HUES48 (cell line): ENCODE results near the gene B4GALNT4.
"Not testable (repeated sequence)": the region's sequence is repeated elsewhere in the genome, so short reads cannot be mapped to it uniquely, and the experiment has no call there.

Experiments
- H3K27ac ChIP-seq: one replicate; pipeline ENCODE4 v1.7.0; 2013; ENCODE audit warnings: low read depth, low read length, inconsistent platforms
- H3K27me3 ChIP-seq: 2 replicates; pipeline ENCODE4 v1.6.1; 2013; ENCODE audit warnings: mild to moderate bottlenecking, low read length; ENCODE audit not compliant: control insufficient read depth, insufficient read depth
- H3K36me3 ChIP-seq: 2 replicates; pipeline ENCODE4 v1.6.1; 2013; ENCODE audit warnings: low read length; ENCODE audit not compliant: control insufficient read depth, insufficient read depth
- H3K4me1 ChIP-seq: 2 replicates; pipeline ENCODE4 v1.6.1; 2013; ENCODE audit warnings: mild to moderate bottlenecking, low read length; ENCODE audit not compliant: control insufficient read depth, insufficient read depth
- H3K4me3 ChIP-seq: 2 replicates; pipeline ENCODE4 v1.5.1; 2013; ENCODE audit warnings: mild to moderate bottlenecking, low read depth, low read length
- H3K9ac ChIP-seq: 2 replicates; pipeline ENCODE4 v1.6.1; 2013; ENCODE audit warnings: mild to moderate bottlenecking, low read depth, low read length, moderate library complexity
- H3K9me3 ChIP-seq: 2 replicates; pipeline ENCODE4 v1.6.1; 2013; ENCODE audit warnings: low read length; ENCODE audit not compliant: control insufficient read depth, insufficient read depth

Gene B4GALNT4

DNA sequence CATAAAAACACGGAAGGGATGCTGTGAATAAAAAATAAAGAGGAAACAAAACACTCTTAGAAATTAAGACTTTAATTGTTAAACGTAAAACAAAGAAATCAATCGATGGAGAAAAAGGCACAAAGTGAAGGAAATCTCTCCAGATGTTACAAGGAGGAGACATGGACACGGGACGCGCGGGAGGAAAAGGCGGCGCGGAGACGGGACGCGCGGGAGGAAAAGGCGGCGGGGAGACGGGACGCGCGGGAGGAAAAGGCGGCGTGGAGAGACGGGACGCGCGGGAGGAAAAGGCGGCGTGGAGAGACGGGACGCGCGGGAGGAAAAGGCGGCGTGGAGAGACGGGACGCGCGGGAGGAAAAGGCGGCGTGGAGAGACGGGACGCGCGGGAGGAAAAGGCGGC, 55.5 kb downstream of the B4GALNT4 start:
- not testable (repeated sequence) for H3K4me1 ChIP-seq, H3K27me3 ChIP-seq, H3K9ac ChIP-seq, H3K27ac ChIP-seq, H3K4me3 ChIP-seq, H3K9me3 ChIP-seq, H3K36me3 ChIP-seq

DNA sequence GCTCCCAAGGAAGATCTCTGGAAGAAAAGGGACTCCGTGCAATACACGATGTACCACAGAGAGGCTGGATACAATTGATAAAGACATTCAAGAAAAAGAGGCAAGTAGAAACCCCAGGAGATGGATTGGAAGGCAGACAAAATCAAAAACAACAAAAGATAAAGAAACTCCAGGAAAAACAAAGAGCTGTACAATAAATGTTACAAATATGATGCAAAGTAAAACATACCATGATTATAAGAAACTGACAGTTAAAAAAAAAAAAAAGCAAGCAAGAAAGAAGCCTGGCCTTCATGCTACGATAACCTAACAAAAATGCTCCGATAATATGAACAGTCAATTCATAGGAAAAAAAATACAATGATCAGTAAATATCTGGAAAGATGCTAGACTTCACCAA, 56.0 kb downstream of the B4GALNT4 start:
- Histone ChIP-seq H3K36me3 (no peaks in the 10 kb centered on the region), H3K9me3 (no peaks in the 10 kb centered on the region), H3K27ac (no peak overlapping the region), H3K4me1 (no peaks in the 10 kb centered on the region), H3K27me3 (no peaks in the 10 kb centered on the region; the same call in 1 of the 2 replicates), H3K4me3 (no peak overlapping the region), H3K9ac (no peak overlapping the region)

- H3K4me3 ChIP-seq, result no peak overlapping the region
- H3K36me3 ChIP-seq, result no peaks in the 10 kb centered on the region
- no peaks in the 10 kb centered on the region; the same call in 1 of the 2 replicates for H3K27me3 ChIP-seq
- H3K27ac ChIP-seq, result no peak overlapping the region
- no peaks in the 10 kb centered on the region for H3K4me1 ChIP-seq
- no peaks in the 10 kb centered on the region for H3K9me3 ChIP-seq
- H3K9ac ChIP-seq, result no peak overlapping the region
Measured at GRCh38 chr11:426851-427250, 57.6 kb downstream of the B4GALNT4 start.

GRCh38 chr11:428295-428694, 59.0 kb downstream of the B4GALNT4 start:
- no peaks in the 10 kb centered on the region for H3K4me1 ChIP-seq
- H3K27ac ChIP-seq, result no peak overlapping the region
- H3K36me3 ChIP-seq, result no peaks in the 10 kb centered on the region
- H3K9me3 ChIP-seq, result no peaks in the 10 kb centered on the region
- no peak overlapping the region for H3K9ac ChIP-seq
- no peak overlapping the region for H3K4me3 ChIP-seq
- H3K27me3 ChIP-seq, result no peaks in the 10 kb centered on the region; the same call in 1 of the 2 replicates

- Histone ChIP-seq H3K9me3 (no peaks in the 10 kb centered on the region), H3K27me3 (no peaks in the 10 kb centered on the region; the same call in 1 of the 2 replicates), H3K36me3 (no peaks in the 10 kb centered on the region), H3K4me1 (no peaks in the 10 kb centered on the region), H3K9ac (no peak overlapping the region), H3K4me3 (no peak overlapping the region), H3K27ac (no peak overlapping the region)
Measured at GRCh38 chr11:429391-429790, 60.1 kb downstream of the B4GALNT4 start.

DNA sequence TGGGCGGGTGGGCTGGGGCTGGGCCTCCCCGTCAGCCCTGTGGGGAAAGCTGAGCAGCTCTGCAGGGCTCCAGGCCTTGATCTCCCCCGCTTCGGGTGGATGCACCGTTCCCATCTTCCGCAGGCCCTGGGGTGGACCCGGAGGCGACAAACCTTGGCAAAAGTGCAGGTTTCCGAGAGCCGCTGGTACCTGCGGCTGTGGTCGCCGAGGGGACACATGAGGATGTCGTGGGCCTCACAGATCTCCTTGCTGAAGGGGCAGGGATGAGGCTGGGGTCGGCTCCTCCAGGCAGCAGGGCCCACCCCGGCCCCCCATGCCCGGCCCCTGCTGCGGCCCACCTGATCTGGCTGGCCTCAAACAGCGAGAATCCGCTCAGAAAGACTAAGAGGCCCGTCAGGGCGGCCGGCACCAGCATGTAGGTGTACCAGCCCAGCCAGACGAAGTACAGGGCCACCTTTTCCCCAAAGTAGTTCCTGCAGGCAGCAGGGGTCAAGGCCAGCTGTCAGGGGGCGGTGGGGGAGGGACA, 60.7 kb downstream of the B4GALNT4 start:
- Histone ChIP-seq H3K4me1 (no peaks in the 10 kb centered on the region), H3K9me3 (no peaks in the 10 kb centered on the region), H3K4me3 (no peak overlapping the region), H3K36me3 (no peaks in the 10 kb centered on the region), H3K27me3 (no peaks in the 10 kb centered on the region; the same call in 1 of the 2 replicates), H3K9ac (no peak overlapping the region), H3K27ac (no peak overlapping the region)
